Measurements from ENCODE around the gene ESRRA. TPM values are rescaled to one million over a fixed set of nuclear protein-coding genes. Genes with fewer than 3 reads are reported as not detected.

Gene ESRRA
- total and polyA plus RNA-seq, 5 donors: 132 to 199 (median 147) TPM

DNA sequence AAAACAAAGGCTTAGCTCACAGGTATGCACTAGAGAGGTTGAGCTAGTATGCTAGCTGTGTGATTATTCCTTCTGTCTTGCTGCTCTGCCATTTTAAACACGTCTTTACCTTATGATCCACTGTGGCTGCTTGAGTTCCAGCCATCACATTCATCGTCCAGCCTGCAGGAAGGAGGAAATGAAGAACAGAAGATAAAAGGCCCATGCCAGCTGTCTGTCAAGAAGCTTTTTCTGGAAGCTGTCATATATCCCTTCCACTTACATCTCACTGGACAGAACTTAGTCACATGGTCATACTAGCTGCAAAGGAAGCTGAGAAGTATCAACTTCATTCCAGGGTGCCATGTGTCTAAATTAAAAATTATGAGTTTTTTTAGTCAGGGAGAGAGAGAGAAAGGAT lies 22.1 kb downstream of the ESRRA start:
- H3K27ac ChIP-seq (ENCODE audit: low read length): no peak overlapping the region
- no peaks in the 10 kb centered on the region for H3K9me3 ChIP-seq (ENCODE audit: control insufficient read depth, low read length)
- DNase-seq: no peak
- H3K4me1 ChIP-seq (ENCODE audit: control insufficient read depth, insufficient read depth, low read length): peaks cover 7% of the 10 kb centered on the region
- no peak overlapping the region for H3K4me3 ChIP-seq (ENCODE audit: low read length)
- no peak for ATAC-seq
- WGBS: 82% methylated on average over 2 of the region's 2 CpGs
- no peaks in the 10 kb centered on the region for H3K27me3 ChIP-seq (ENCODE audit: control insufficient read depth, insufficient read depth)
- intact Hi-C loops (cut with DNase I): no loop called here

DNA sequence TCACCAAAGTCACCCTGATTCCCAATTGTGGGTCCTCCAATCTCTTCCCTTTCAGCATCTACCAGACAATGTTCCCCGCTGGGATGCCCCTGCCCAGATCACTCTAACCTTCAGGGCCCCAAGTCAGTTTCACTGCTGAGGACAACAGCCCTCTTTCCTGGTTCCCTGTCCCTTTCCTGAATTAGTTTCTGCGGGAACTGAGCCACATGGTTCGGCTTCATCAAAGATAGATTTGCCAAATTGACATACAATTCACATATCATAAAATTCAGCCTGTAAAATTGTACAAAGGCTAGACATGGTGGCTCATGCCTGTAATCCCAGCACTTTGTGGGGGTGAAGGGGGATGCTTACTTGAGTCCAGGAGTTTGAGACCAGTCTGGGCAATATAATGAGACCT lies 22.7 kb downstream of the ESRRA start:
- H3K4me3 ChIP-seq (ENCODE audit: low read length): no peak overlapping the region
- DNase-seq (no peak), ATAC-seq (no peak)
- intact Hi-C loops (cut with DNase I): no loop called here
- H3K9me3 ChIP-seq (ENCODE audit: control insufficient read depth, low read length): no peaks in the 10 kb centered on the region
- H3K27me3 ChIP-seq (ENCODE audit: control insufficient read depth, insufficient read depth): no peaks in the 10 kb centered on the region
- no peak overlapping the region for H3K27ac ChIP-seq (ENCODE audit: low read length)
- 80% methylated on average over 3 of the region's 3 CpGs for WGBS
- peaks cover 7% of the 10 kb centered on the region for H3K4me1 ChIP-seq (ENCODE audit: control insufficient read depth, insufficient read depth, low read length)

GRCh38 chr11:64330888-64331287 lies 25.6 kb downstream of the ESRRA start:
- DNase-seq: no peak
- no peaks in the 10 kb centered on the region for H3K9me3 ChIP-seq (ENCODE audit: control insufficient read depth, low read length)
- H3K4me3 ChIP-seq (ENCODE audit: low read length): no peak overlapping the region
- no peak for ATAC-seq
- H3K27me3 ChIP-seq (ENCODE audit: control insufficient read depth, insufficient read depth): no peaks in the 10 kb centered on the region
- 77% methylated on average over 11 of the region's 11 CpGs for WGBS
- peaks cover 7% of the 10 kb centered on the region for H3K4me1 ChIP-seq (ENCODE audit: control insufficient read depth, insufficient read depth, low read length)
- intact Hi-C loops (cut with DNase I): no loop called here
- no peak overlapping the region for H3K27ac ChIP-seq (ENCODE audit: low read length)

GRCh38 chr11:64331569-64332371 lies 26.4 kb downstream of the ESRRA start:
- intact Hi-C loops (cut with DNase I): no loop called here
- Histone ChIP-seq H3K4me1 (ENCODE audit: control insufficient read depth, insufficient read depth, low read length) (peaks cover 7% of the 10 kb centered on the region), H3K27me3 (ENCODE audit: control insufficient read depth, insufficient read depth) (no peaks in the 10 kb centered on the region), H3K27ac (ENCODE audit: low read length) (no peak overlapping the region), H3K4me3 (ENCODE audit: low read length) (no peak overlapping the region), H3K9me3 (ENCODE audit: control insufficient read depth, low read length) (no peaks in the 10 kb centered on the region)
- ATAC-seq (peak; percentile 56 to 75), DNase-seq (peak; percentile 89 to 93 (median 91))
- WGBS: 38% methylated on average over 20 of the region's 20 CpGs

DNA sequence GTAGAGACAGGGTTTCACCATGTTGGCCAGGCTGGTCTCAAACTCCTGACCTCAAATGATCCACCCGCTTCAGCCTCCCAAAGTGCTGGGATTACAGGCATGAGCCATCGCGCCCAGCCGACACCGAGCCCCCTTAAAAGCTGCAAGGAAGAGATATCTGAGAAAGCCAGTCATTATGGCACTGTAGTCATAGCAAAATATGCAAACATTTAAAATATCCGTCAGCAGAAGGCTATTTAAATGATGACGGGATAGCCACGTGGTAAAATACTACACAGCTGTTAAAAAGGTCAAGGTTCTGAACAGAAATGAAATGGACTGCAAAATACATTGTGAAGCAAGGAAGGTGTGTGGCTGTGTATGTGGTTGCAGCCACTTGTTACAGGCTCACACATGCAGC lies 28.2 kb downstream of the ESRRA start:
- Histone ChIP-seq H3K4me1 (ENCODE audit: control insufficient read depth, insufficient read depth, low read length) (peaks cover 7% of the 10 kb centered on the region), H3K27me3 (ENCODE audit: control insufficient read depth, insufficient read depth) (no peaks in the 10 kb centered on the region), H3K4me3 (ENCODE audit: low read length) (no peak overlapping the region), H3K9me3 (ENCODE audit: control insufficient read depth, low read length) (no peaks in the 10 kb centered on the region), H3K27ac (ENCODE audit: low read length) (no peak overlapping the region)
- ATAC-seq (no peak), DNase-seq (no peak)
- intact Hi-C loops (cut with DNase I): no loop called here
- WGBS: 89% methylated on average over 8 of the region's 8 CpGs

DNA sequence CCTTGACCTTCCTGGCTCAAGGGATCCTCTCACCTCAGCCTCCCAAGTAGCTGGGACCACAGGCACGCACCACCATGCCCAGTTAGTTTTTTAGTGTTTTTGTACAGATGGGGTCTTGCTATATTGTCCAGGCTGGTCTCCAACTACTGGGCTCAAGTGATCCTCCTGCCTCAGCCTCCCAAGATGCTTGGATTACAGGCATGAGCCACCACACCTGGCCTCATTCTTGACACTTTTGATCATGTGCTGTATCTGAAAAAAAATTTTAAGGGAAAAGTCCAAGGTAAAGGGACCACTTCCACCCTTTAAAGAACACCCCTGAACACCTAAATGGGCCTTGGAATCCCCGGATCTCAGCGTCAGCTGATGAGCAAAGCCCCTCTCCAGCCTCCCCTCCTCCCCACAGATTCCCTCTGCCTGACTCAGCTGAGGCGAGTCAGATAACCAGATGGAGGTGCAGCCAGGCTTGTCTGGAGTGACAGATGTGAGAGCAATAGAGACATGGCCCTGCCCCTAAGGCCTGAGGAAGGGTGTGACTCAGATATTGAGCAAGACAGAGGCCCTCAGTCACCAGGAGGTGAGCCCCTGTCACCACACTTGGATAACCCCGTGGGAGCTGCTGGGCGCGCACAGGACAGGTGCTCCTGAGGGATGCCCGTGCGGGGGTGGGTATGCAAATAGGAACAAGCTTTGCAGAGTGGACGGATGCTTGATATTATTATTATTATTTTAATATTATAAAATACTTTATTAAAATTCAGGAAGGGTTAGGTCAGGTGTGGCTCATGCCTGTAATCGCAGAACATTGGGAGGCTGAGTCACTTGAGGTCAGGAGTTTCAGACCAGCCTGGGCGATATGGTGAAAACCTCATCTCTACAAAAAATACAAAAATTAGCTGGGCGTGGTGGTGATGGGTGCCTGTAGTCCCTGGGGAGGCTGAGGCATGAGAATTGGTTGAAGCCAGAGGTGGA lies 29.7 kb downstream of the ESRRA start:
- no peak overlapping the region for H3K27ac ChIP-seq (ENCODE audit: low read length)
- intact Hi-C loops (cut with DNase I): no loop called here
- no peaks in the 10 kb centered on the region for H3K27me3 ChIP-seq (ENCODE audit: control insufficient read depth, insufficient read depth)
- peak; percentile 55 to 85 for ATAC-seq
- H3K9me3 ChIP-seq (ENCODE audit: control insufficient read depth, low read length): no peaks in the 10 kb centered on the region
- peak in 2 of 3 donors; percentile 51 to 52 for DNase-seq
- H3K4me3 ChIP-seq (ENCODE audit: low read length): no peak overlapping the region
- H3K4me1 ChIP-seq (ENCODE audit: control insufficient read depth, insufficient read depth, low read length): peaks cover 7% of the 10 kb centered on the region
- WGBS: 51% methylated on average over 13 of the region's 13 CpGs

DNA sequence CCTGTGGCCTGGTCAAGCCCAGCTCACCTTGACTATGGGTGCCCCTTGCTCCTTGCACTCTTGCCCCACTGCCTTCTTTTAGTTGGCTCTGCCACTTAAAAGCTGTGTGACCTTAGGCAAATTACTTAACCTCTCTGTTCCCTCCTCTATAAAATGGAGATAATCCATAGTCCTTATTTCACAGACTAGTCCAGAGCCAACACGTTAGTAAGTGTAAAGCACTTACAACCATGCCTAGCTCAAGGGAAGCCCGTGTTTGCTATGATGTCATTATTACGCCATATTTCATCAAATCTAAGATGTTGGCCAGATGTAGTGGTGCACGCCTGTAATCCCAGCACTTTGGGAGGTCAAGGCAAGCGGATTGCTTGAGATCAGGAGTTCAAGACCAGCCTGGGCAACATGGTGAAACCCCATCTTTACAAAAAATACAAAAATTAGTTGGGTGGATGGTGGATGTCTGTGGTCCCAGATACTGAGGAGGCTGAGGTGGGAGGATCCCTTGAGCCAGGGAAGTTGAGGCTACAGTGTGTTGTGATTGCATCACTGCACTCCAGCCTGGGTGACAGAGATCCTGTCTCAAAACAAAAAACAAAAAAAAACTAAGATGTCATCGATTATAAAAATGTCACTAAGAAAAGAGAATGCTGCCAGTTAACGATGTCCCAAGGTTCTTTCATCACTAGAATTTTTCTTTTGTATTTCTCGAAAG lies 32.4 kb downstream of the ESRRA start:
- H3K27ac ChIP-seq (ENCODE audit: low read length): no peak overlapping the region
- no peaks in the 10 kb centered on the region for H3K27me3 ChIP-seq (ENCODE audit: control insufficient read depth, insufficient read depth)
- 69% methylated on average over 8 of the region's 8 CpGs for WGBS
- ATAC-seq (no peak), DNase-seq (peak in 1 of 3 donors; percentile 6)
- no peaks in the 10 kb centered on the region for H3K4me1 ChIP-seq (ENCODE audit: control insufficient read depth, insufficient read depth, low read length)
- intact Hi-C loops (cut with DNase I): no loop called here
- no peak overlapping the region for H3K4me3 ChIP-seq (ENCODE audit: low read length)
- no peaks in the 10 kb centered on the region for H3K9me3 ChIP-seq (ENCODE audit: control insufficient read depth, low read length)

DNA sequence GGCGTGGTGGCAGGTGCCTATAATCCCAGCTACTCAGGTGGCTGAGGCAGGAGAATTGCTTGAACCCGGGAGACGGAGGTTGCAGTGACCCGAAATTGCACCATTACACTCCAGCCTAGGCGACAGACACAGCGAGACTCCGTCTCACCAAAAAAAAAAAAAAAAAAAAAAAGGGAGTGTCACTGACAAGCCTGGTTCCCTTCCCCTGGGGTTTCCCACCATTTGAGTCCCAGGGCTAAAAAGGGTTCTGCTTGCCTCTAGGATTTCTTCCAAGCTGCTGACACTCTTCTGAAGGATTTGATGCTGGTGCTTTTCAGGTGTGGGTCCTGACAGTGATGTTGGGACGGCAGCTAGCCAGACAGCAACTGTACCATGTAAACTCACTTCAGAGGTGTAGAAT lies 33.4 kb downstream of the ESRRA start:
- intact Hi-C loops (cut with DNase I): no loop called here
- no peak overlapping the region for H3K4me3 ChIP-seq (ENCODE audit: low read length)
- H3K4me1 ChIP-seq (ENCODE audit: control insufficient read depth, insufficient read depth, low read length): no peaks in the 10 kb centered on the region
- ATAC-seq (no peak), DNase-seq (no peak)
- no peaks in the 10 kb centered on the region for H3K9me3 ChIP-seq (ENCODE audit: control insufficient read depth, low read length)
- no peaks in the 10 kb centered on the region for H3K27me3 ChIP-seq (ENCODE audit: control insufficient read depth, insufficient read depth)
- 81% methylated on average over 8 of the region's 8 CpGs for WGBS
- no peak overlapping the region for H3K27ac ChIP-seq (ENCODE audit: low read length)

- no peak overlapping the region for H3K4me3 ChIP-seq (ENCODE audit: low read length)
Measured at GRCh38 chr11:64339286-64339685, 34.0 kb downstream of the ESRRA start.

DNA sequence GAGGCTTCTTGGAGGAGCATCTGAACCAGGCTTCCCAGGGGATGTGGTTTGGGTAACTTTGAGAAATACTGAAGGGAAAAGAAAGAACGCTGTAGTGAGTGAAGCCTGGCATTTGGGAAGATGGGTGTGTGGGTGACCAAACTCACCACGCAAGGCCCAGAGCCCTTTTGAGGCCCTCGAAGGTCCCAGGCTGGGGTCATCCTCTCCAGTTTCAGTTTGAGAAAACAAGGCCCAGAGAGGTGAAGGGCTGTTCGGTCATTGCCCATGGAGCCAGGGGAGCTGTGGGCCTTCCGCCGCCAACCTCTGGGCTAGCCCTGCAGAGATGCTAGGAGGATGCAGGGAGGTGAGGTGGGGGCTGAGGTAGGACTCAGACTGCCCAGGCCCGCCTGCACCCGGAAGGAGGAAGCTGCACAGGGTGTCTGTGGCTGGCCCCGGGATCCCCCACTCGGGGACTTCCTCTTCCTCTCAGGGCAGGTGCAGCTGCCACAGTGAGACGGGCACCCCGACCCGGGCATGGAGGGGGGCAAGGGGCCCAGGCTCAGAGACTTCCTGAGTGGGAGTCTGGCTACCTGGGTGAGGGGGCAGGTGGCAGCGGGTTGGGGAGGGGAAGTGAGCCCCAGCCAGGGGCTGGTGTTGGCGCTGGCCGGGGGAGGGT lies 34.6 kb downstream of the ESRRA start, which contains the start of gene CCDC88B:
Gene CCDC88B (plus strand): TSS at position 451 of the 655 bp plus-strand sequence. CDS start 63 bp downstream, at position 514.
- intact Hi-C loops (cut with DNase I): no loop called here
- WGBS: 74% methylated on average over 16 of the region's 16 CpGs
- H3K27me3 ChIP-seq (ENCODE audit: control insufficient read depth, insufficient read depth): no peaks in the 10 kb centered on the region
- ATAC-seq (no peak), DNase-seq (peak in 2 of 3 donors; percentile 82)
- H3K9me3 ChIP-seq (ENCODE audit: control insufficient read depth, low read length): no peaks in the 10 kb centered on the region
- no peak within 1 kb of the TSS for H3K27ac ChIP-seq (ENCODE audit: low read length)
- H3K4me3 ChIP-seq (ENCODE audit: low read length): no peak within 1 kb of the TSS
- no peaks in the 10 kb centered on the region for H3K4me1 ChIP-seq (ENCODE audit: control insufficient read depth, insufficient read depth, low read length)

More at GRCh38 chr11:64339286-64339685, 34.0 kb downstream of the ESRRA start:
- intact Hi-C loops (cut with DNase I): no loop called here
- Histone ChIP-seq H3K4me1 (ENCODE audit: control insufficient read depth, insufficient read depth, low read length) (no peaks in the 10 kb centered on the region), H3K27me3 (ENCODE audit: control insufficient read depth, insufficient read depth) (no peaks in the 10 kb centered on the region), H3K9me3 (ENCODE audit: control insufficient read depth, low read length) (no peaks in the 10 kb centered on the region), H3K27ac (ENCODE audit: low read length) (no peak overlapping the region)
- 65% methylated on average over 4 of the region's 4 CpGs for WGBS
- ATAC-seq (no peak), DNase-seq (no peak)

Measured in right cardiac atrium (tissue), 5 donors.